ENCODE data around the gene KAZN.

KAZN gene

DNA sequence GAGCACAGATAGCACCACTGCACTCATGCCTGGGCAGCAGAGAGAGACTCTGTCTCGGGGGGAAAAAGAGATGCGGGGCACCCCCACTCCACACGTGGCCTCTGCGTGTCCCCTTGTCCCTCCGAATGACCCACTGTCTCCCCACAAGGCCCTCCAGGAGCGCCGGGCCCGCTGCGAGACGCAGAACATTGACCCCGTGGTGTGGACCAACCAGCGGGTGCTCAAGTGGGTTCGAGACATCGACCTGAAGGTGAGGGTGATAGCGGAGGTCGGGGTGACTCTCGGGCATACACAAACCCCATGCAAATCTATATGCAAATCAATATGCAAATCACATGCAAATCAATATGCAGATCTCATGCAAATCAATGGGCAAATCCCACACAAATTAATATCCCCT, 504.7 kb downstream of the KAZN start:
- peak; percentile 5 for DNase-seq

DNA sequence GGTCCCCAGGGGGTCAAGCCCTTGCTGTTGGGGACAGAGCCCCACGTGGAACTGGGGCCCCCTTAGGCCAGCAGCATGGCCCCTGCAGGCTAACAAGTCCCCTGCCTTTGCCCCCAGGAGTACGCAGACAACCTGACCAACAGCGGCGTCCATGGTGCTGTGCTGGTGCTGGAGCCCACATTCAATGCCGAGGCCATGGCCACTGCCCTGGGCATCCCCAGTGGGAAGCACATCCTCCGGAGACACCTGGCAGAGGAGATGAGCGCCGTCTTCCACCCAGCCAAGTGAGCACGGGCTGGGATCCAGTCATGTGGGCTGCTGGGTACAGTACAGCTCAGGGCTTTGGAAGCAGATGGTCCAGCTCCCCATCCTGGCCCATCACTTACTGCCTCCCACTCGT, 505.4 kb downstream of the KAZN start:
- DNase-seq = no peak

DNA sequence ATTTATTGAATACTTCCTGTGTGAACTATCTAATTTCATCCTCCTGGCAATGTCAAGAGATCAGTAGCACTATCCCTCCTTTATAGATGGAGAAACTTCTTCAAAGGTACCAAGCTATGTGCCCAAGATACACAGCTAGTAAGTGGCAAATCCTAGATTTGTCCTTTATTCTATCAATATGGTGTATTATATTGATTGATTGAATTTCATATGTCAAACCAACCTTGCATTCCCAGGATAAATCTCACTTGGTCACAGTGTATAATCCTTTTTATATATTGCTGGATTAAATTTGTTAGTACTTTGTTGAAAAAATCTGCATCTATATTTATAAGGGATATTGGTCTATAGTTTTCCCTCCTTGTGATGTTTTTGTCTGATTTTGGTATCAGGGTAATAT, 506.3 kb downstream of the KAZN start:
- no peak for DNase-seq

GRCh38 chr1:15106608-15107007, 508.1 kb downstream of the KAZN start:
- DNase-seq = no peak

GRCh38 chr1:15107058-15107687, 508.7 kb downstream of the KAZN start:
- DNase-seq = no peak

GRCh38 chr1:15107911-15108310, 509.4 kb downstream of the KAZN start:
- no peak for DNase-seq

- DNase-seq = no peak
These were observed 511.8 kb downstream of the KAZN start for GRCh38 chr1:15110128-15110866.

DNA sequence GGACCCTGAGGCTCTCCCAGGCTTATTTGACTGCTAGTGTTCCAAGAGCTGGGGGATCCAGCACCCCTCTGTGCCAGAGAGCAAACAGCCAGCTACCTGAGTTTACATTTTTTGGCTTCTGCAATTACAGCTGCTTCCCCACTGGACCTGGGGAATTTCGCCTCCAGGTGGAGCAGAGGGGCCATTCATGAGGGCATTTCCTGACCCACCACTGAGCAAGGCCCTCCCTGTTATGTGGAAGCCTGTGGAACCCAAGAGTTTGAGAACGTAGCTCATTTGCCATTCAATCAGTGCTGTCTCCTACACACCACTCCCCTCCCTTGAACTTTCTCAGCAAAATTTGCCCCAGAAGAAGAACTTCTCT, 512.4 kb downstream of the KAZN start:
- DNase-seq = no peak

DNA sequence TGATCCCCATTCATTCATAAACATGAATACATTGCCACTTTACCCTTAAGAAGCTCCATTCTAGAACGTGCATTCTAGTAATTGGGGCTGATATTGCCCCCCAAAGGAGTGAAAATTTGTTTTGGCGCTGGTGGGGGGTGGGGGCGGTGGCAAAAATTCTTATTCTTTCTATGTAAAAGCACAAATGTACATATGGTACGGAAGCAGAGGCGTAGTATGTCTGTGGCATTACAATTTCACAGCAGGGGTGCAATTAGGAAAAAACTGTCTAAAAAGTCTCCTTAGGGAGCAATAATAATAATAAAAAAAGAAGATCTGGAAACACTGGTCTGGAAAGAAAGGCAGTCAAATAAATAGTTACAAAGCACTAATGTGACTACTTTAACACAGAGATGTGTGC, 514.7 kb downstream of the KAZN start:
- DNase-seq = no peak

- DNase-seq = no peak
These were observed 516.4 kb downstream of the KAZN start for GRCh38 chr1:15114884-15115283.

DNA sequence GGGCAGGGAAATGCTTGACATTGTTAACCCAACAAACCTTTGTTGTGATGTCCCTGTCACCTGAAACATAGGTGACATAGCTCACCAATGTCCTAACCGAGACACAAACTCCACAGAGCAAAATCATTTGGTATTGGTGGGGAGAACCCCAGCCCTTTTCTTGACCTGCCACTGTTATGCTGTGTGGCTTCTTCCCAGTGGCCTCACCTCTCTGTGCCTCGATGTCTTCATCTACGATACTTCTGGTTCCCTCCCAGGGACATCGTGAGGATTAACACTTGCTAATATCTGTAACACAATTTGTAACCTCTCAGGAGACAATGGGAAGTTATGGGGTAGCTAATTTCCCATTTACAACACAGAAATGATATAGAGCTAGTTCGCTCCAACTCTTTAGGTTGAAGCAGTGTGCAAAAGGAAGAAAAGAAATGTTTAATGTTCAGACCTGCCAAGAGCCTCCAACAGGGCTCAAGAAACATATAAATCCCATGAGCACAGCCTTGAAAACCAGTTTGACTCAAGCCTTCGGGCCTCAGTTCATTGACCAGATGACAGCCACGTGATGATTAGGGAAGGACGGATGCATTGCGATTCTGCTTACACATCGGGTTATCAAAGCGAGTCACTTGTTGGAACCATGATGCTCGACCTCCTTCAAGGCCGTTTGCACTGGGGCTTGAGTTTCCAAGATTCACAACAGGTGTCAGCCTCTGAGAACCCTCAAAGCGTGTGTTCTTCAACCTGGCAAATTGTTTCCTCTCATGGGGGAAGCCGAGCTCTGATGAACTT, 517.3 kb downstream of the KAZN start:
- no peak for DNase-seq

- DNase-seq = no peak
These were observed 518.5 kb downstream of the KAZN start for GRCh38 chr1:15116966-15117365.

GRCh38 chr1:15117671-15118325, 519.3 kb downstream of the KAZN start:
- no peak for DNase-seq

DNA sequence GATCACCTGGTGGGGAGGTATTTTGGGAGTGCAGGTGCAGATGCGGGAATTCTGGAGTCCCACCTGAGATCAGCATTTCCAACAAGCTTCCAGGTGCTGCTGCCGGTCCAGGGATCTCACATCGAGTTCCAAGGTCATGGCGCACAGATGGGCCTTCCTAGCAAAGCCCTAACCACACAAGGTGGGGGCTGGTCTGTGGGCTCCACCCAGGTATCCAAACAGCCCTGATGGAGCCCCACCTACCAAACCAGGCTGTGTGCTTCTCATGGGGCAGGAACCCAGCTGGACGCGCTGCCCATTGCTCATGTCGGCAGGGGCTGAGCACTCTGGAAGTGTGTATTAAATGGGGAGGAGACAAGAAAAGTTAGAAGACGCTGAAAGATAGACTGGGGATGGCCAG, 520.1 kb downstream of the KAZN start:
- DNase-seq = no peak

GRCh38 chr1:15120251-15120945, 521.9 kb downstream of the KAZN start:
- no peak for DNase-seq

DNA sequence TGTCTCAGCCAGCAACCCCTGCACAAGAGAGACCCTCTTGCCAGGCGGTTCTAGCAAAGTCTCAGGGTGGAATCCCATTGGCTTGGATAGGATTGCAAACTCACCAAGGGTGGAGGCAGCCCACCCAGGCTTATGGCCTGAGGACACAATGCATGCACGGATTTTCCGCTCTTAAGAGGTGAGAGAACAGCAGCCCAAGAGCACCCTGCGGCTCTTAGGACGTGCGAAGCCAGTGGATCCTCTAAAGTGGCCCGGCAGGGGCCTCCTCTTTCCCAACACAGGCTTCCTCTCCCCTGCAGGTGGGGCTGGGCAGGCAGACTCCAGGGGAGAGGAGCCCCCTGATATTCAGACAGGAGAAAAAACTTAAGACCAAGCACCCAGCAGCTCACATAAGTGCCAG, 523.8 kb downstream of the KAZN start:
- DNase-seq = no peak

- DNase-seq = no peak
These were observed 524.8 kb downstream of the KAZN start for GRCh38 chr1:15123270-15123669.

- DNase-seq = no peak
These were observed 525.4 kb downstream of the KAZN start for GRCh38 chr1:15123925-15124324.

DNA sequence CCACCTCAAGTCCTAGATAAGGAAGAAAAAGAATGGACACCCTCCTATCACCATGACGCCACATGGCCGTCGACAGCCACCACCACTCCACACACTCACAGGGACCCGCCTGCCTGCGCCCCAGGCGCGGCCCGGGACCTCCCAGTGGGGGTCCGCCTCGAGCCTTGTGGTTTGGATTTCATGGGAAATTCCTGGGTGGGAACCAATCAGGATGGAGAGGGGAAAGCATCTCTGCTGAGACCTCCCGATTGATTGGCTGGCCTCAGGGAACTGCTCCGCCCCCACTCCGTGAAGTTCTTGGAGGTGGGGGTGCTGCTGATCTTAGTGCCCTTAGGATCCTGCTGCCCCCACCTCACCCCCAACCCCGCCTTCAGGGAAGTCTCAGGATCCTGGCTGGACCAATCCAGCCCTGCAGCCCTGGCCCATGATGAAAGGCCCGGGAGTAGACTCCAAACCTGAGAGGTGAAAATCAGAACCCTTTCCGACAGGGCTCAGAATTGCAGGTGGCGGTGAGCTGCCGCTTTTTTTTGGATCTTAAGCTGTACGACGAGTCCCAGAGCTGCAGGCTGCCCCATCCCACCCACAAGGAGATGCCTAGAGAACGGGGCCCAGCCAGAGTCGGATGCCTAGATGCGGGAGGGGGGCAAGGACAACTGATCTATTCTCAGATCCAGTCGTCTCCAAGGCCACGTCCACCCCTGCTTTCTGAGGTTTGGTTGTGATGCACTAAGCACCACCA, 526.0 kb downstream of the KAZN start:
- no peak for DNase-seq

DNA sequence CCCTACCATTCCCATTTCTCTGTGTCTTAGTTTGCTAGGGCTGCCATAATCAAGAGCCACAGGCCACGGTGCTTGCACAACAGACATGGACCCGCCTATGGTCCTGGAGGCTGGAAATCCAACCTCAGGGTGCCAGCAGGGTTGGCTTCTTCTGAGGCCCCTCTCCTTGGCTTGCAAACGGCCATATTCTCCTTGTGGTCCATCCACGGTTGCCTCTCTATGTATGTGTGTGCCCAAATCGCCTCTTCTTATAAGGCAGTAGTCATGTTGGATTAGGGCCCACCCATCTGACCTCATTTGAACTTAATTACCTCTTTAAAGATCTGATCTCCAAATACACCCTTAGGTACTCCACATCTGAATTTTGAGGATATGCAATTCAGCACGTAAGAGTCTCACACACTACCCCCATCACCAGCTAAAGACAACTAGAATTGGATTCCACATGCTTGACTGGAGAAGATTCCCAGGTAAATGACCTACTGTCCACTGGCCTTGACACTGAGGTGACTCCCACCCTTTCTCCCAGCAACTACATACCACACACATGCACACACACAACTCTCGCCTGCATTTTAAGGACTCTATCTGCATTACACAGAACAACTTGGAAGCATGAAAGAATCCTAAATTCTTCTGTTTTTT, 526.7 kb downstream of the KAZN start:
- DNase-seq = no peak

DNA sequence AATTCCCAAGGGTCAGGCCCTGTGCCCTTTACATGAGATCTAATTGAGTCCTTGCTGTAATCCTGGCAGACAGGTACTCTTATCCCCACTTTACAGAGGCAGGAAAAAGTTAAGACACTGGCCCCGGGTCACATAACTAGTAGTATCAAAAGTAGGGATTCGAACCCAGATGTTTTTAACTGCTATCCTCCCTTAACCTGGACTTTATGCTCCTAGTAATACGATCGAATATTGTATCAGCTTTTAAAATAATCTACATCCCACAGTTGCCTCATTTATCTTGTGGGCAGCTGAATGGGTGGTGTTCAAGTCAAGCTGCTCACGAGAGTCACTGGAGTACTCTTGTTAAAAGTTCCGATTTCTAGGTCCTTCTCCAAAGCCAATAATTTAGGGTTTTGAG, 529.6 kb downstream of the KAZN start:
- no peak for DNase-seq

All from NCI-H526 treated with DMSO at 0.1 percent for 48 hours (cell line).